Smooth muscle cell (in vitro differentiated cells): ENCODE data around the gene SMPDL3A. TPM values are rescaled to one million over a fixed set of nuclear protein-coding genes. Genes with fewer than 3 reads are reported as not detected.

Experiments used
- DNase-seq: peaks from one replicate; lab custom pipeline; 2025; ENCODE audit not compliant: unreplicated experiment; lab: John Stamatoyannopoulos, UW
- H2AFZ ChIP-seq: fragments of 200-600 bp; sonication (generic); 2 replicates; pipeline ENCODE4 v1.6.0; 2016; ENCODE audit warnings: antibody characterized with exemption, low read depth, mild to moderate bottlenecking
- H3F3A ChIP-seq: fragments of 200-600 bp; sonication (generic); 2 replicates; pipeline ENCODE4 v1.6.0; 2017; ENCODE audit warnings: antibody characterized with exemption, low read depth
- H3K27ac ChIP-seq: fragments of 200-600 bp; sonication (generic); 2 replicates; pipeline ENCODE4 v1.5.1; 2016; ENCODE audit warnings: low read depth, mild to moderate bottlenecking
- H3K27me3 ChIP-seq: fragments of 200-600 bp; sonication (generic); 2 replicates; pipeline ENCODE4 v1.6.1; 2016; ENCODE audit warnings: low read depth, mild to moderate bottlenecking
- H3K36me3 ChIP-seq: fragments of 200-600 bp; sonication (generic); 2 replicates; pipeline ENCODE4 v1.5.1; 2016; ENCODE audit warnings: low read depth
- H3K4me1 ChIP-seq: fragments of 200-600 bp; sonication (generic); 2 replicates; pipeline ENCODE4 v1.5.1; 2016; ENCODE audit warnings: low read depth
- H3K4me2 ChIP-seq: fragments of 200-600 bp; sonication (generic); 2 replicates; pipeline ENCODE4 v1.6.0; 2016; ENCODE audit warnings: mild to moderate bottlenecking
- H3K4me3 ChIP-seq: fragments of 200-600 bp; sonication (generic); 2 replicates; pipeline ENCODE4 v1.5.1; 2016; ENCODE audit warnings: mild to moderate bottlenecking
- H3K79me2 ChIP-seq: fragments of 200-600 bp; sonication (generic); 2 replicates; pipeline ENCODE4 v1.6.0; 2016; ENCODE audit warnings: low read depth, mild to moderate bottlenecking
- H3K9ac ChIP-seq: fragments of 200-600 bp; sonication (generic); 2 replicates; pipeline ENCODE4 v1.6.0; 2016; ENCODE audit warnings: low read depth
- H3K9me3 ChIP-seq: fragments of 200-600 bp; sonication (generic); replicated peaks from 2 replicates; pipeline ENCODE4 v1.5.1; 2016; ENCODE audit warnings: low read depth
- H4K20me1 ChIP-seq: fragments of 200-600 bp; sonication (generic); 2 replicates; pipeline ENCODE4 v1.6.0; 2016; ENCODE audit warnings: low read depth
- CTCF ChIP-seq: fragments of 200-600 bp; sonication (generic); IDR thresholded peaks from 2 replicates; pipeline ENCODE4 v1.5.1; 2017; ENCODE audit warnings: borderline replicate concordance, mild to moderate bottlenecking, antibody characterized with exemption; ENCODE audit not compliant: insufficient read depth, poor library complexity, severe bottlenecking
- WGBS: methylation state at CpG from one replicate; pipeline ENCODE4 v1.1.7; 2016; ENCODE audit warnings: low lambda C conversion rate; 5-methylcytosine and 5-hydroxymethylcytosine counted together
- polyA plus RNA-seq: library from polyadenylated mRNA; unstranded; fragments of >200 nt; fragmentation: Nextera tagmentation; extraction: Ambion mirVana; gene quantifications from 2 replicates; pipeline ENCODE4 v1.2.1, GENCODE V29; 2016
- total RNA-seq: library from RNA; depleted of rRNA; stranded (reverse); fragments of >200 nt; gene quantifications from 2 replicates; pipeline ENCODE4 v1.2.3, GENCODE V29; 2014

Gene SMPDL3A
- total and polyA plus RNA-seq, 2 experiments from 2014 or later = 2.3 to 14.5 TPM

- Histone ChIP-seq H3F3A (no peaks in the 10 kb centered on the region), H3K79me2 (no peaks in the 10 kb centered on the region), H4K20me1 (no peaks in the 10 kb centered on the region), H3K4me3 (no peak overlapping the region), H3K27ac (peak overlapping the region; percentile 10), H3K27me3 (no peaks in the 10 kb centered on the region), H3K9me3 (no peaks in the 10 kb centered on the region), H3K4me1 (no peaks in the 10 kb centered on the region), H3K36me3 (no peaks in the 10 kb centered on the region), H3K9ac (no peak overlapping the region), H2AFZ (no peak overlapping the region), H3K4me2 (no peak overlapping the region)
- no peak for DNase-seq
- no peak for TF ChIP-seq CTCF
- 86% methylated on average over 4 of the region's 4 CpGs for WGBS
Observed at GRCh38 chr6:122749451-122750050, 39.5 kb upstream of the SMPDL3A start.

GRCh38 chr6:122751326-122751725 lies 37.7 kb upstream of the SMPDL3A start:
- H3K9ac ChIP-seq = no peak overlapping the region
- H3F3A ChIP-seq = no peaks in the 10 kb centered on the region
- no peaks in the 10 kb centered on the region for H4K20me1 ChIP-seq
- H3K27ac ChIP-seq = no peak overlapping the region
- H3K4me2 ChIP-seq = no peak overlapping the region
- H3K79me2 ChIP-seq = no peaks in the 10 kb centered on the region
- H3K4me1 ChIP-seq = no peaks in the 10 kb centered on the region
- TF ChIP-seq CTCF = no peak
- no peaks in the 10 kb centered on the region for H3K27me3 ChIP-seq
- DNase-seq = no peak
- H3K9me3 ChIP-seq = no peaks in the 10 kb centered on the region
- H3K4me3 ChIP-seq = no peak overlapping the region
- H3K36me3 ChIP-seq = no peaks in the 10 kb centered on the region
- no peak overlapping the region for H2AFZ ChIP-seq
- 76% methylated on average over 3 of the region's 3 CpGs for WGBS

- no peak for TF ChIP-seq CTCF
- no peaks in the 10 kb centered on the region for H3F3A ChIP-seq
- no peak overlapping the region for H3K9ac ChIP-seq
- no peaks in the 10 kb centered on the region for H3K36me3 ChIP-seq
- no peaks in the 10 kb centered on the region for H3K27me3 ChIP-seq
- H3K4me3 ChIP-seq = no peak overlapping the region
- H3K9me3 ChIP-seq = no peaks in the 10 kb centered on the region
- WGBS = 96% methylated on average over 1 of the region's 1 CpG
- no peak overlapping the region for H2AFZ ChIP-seq
- no peak overlapping the region for H3K4me2 ChIP-seq
- no peak for DNase-seq
- no peaks in the 10 kb centered on the region for H4K20me1 ChIP-seq
- no peaks in the 10 kb centered on the region for H3K79me2 ChIP-seq
- H3K4me1 ChIP-seq = no peaks in the 10 kb centered on the region
- H3K27ac ChIP-seq = no peak overlapping the region
Observed at GRCh38 chr6:122752459-122752858, 36.6 kb upstream of the SMPDL3A start.

GRCh38 chr6:122753000-122753687 lies 35.9 kb upstream of the SMPDL3A start:
- H3K79me2 ChIP-seq = no peaks in the 10 kb centered on the region
- H4K20me1 ChIP-seq = no peaks in the 10 kb centered on the region
- H3K9me3 ChIP-seq = no peaks in the 10 kb centered on the region
- no peak for DNase-seq
- TF ChIP-seq CTCF = no peak
- H3F3A ChIP-seq = no peaks in the 10 kb centered on the region
- no peak overlapping the region for H2AFZ ChIP-seq
- no peak overlapping the region for H3K4me2 ChIP-seq
- H3K27me3 ChIP-seq = no peaks in the 10 kb centered on the region
- H3K4me1 ChIP-seq = no peaks in the 10 kb centered on the region
- no peak overlapping the region for H3K27ac ChIP-seq
- no peaks in the 10 kb centered on the region for H3K36me3 ChIP-seq
- WGBS = 92% methylated on average over 10 of the region's 10 CpGs
- no peak overlapping the region for H3K4me3 ChIP-seq
- H3K9ac ChIP-seq = no peak overlapping the region
